ENCODE data around the gene DCTN2. TPM values are rescaled to one million over a fixed set of nuclear protein-coding genes. Genes with fewer than 3 reads are reported as not detected.

DCTN2 gene
- polyA plus RNA-seq, 1 of the 3 experiments (the other 2 are of a cell fraction): 122 TPM

DNA sequence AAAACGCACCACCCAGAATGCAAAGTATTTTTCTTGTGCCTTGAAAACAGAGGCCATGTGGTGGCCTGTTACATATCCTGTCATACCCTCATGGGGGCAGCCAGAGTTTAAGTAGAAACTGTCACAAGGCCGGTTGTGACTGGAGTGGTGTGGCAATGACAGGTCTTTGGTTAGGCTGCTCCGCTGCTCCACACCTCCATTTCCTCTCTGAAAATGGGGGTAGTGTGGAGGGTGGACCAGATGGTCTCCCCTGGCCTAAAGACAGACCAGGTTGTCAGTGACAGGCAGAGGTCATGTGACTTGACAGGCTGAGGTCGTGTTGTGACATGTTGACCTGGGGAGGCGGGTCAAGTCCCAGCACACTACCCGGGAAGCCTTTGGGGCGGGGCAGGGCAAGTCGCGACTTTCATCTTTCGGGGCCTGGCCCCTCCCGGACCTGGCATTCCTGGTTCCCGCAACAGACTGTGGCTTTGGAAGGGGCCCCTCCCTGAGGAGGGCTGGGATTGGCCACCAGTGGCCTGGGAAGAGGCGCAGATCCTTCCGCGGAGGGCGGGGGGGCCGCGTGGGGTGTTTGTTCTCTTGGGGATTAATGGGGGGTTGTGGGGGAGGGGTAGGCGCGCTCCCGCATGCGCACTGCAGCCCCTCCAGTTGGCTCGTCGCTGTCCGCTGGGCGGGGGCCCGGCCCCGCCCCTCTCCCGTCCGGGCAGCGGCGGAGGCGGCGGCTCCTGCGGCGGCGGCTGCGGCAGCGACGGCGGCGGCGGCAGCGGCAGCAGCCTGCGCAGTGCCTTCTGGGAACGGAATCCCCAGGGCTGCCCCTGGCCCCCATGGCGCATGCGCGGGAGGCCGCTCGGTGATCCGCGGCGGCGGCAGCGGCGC, 24.7 kb downstream of the DCTN2 start, which contains the start of gene MBD6:
MBD6 (plus strand) TSS at position 814 of the 876 bp plus-strand sequence. CDS start 1,480 bp downstream, outside the sequence.
- DNase-seq: peak; percentile 98
- Histone ChIP-seq H3K36me3 (replicated peaks in 1 of 2; ENCODE audit: control insufficient read depth in 1 of 2, insufficient read depth in 2 of 2, low read length in 1 of 2) (peaks cover 33 to 41% of the 10 kb centered on the region in 2 experiments), H3K79me2 (ENCODE audit: insufficient read depth) (peaks cover 58% of the 10 kb centered on the region), H3K27ac (ENCODE audit: low read depth in 2 of 2, low read length in 1 of 2) (peak within 1 kb of the TSS; percentile 93), H3K4me1 (ENCODE audit: control insufficient read depth in 1 of 2, insufficient read depth in 2 of 2, low read depth in 1 of 2, low read length in 1 of 2) (peaks cover 39 to 46% of the 10 kb centered on the region in 2 experiments), H3K9me3 (no peaks in the 10 kb centered on the region), H4K20me1 (ENCODE audit: insufficient read depth) (peaks cover 36% of the 10 kb centered on the region), H2AFZ (ENCODE audit: low read depth) (peak within 1 kb of the TSS; percentile 15; the same call in 1 of the 2 replicates), H3K9ac (peak within 1 kb of the TSS; percentile 86), H3F3A (replicated peaks; ENCODE audit: insufficient read depth) (peaks cover 40% of the 10 kb centered on the region), H3K4me3 (ENCODE audit: low read depth in 2 of 2, low read length in 1 of 2) (peak within 1 kb of the TSS; percentile 72 to 88), H3K9me2 (no peaks in the 10 kb centered on the region), H3K27me3 (ENCODE audit: insufficient read depth) (no peaks in the 10 kb centered on the region), H3K4me2 (peak within 1 kb of the TSS; percentile 94)
- 0 out of 2 replicates have a peak, but pooled peaks have one; percentile 5 for TF ChIP-seq TCF12 (IDR thresholded peaks at IDR 0.05)
- no peak for TF ChIP-seq TAF1 (IDR thresholded peaks at IDR 0.05; ENCODE audit: borderline replicate concordance, low read depth, low read length)
- TF ChIP-seq, protein P1, sequence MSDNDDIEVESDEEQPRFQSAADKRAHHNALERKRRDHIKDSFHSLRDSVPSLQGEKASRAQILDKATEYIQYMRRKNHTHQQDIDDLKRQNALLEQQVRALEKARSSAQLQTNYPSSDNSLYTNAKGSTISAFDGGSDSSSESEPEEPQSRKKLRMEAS (IDR thresholded peaks at IDR 0.05; ENCODE audit: low read depth): no peak; the same call in 1 of the 2 replicates
- no peak for TF ChIP-seq NFIC (IDR thresholded peaks at IDR 0.05; ENCODE audit: borderline replicate concordance)
- peak; percentile 77 for TF ChIP-seq NRF1 (IDR thresholded peaks at IDR 0.05; ENCODE audit: low read depth, low read length)
- TF ChIP-seq, protein P2, sequence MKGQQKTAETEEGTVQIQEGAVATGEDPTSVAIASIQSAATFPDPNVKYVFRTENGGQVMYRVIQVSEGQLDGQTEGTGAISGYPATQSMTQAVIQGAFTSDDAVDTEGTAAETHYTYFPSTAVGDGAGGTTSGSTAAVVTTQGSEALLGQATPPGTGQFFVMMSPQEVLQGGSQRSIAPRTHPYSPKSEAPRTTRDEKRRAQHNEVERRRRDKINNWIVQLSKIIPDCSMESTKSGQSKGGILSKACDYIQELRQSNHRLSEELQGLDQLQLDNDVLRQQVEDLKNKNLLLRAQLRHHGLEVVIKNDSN (IDR thresholded peaks at IDR 0.05; ENCODE audit: borderline replicate concordance, low read depth): peak; percentile 78
- no peak for TF ChIP-seq RXRA (IDR thresholded peaks at IDR 0.05; ENCODE audit: borderline replicate concordance, low read depth)
- no peak for TF ChIP-seq RCOR1 (IDR thresholded peaks at IDR 0.05; ENCODE audit: low read length)
- TF ChIP-seq FOSL2 (IDR thresholded peaks at IDR 0.05; ENCODE audit: borderline replicate concordance, low read depth): no peak
- TF ChIP-seq MEF2A (IDR thresholded peaks at IDR 0.05; ENCODE audit: borderline replicate concordance, low read depth): no peak; the same call in 1 of the 2 replicates
- no peak for TF ChIP-seq GABPA (IDR thresholded peaks at IDR 0.05; ENCODE audit: low read depth)
- no peak for TF ChIP-seq RAD21 (IDR thresholded peaks at IDR 0.05; ENCODE audit: low read length)
- TF ChIP-seq EP300 (IDR thresholded peaks at IDR 0.05; ENCODE audit: borderline replicate concordance in 1 of 2, low read depth in 1 of 2, low read length in 1 of 2): peak; percentile 2 to 44; a peak in 1 of 4 replicates
- TF ChIP-seq CHD2 (IDR thresholded peaks at IDR 0.05; ENCODE audit: low read length, partially characterized antibody): peak; percentile 48
- TF ChIP-seq POLR2AphosphoS5 (IDR thresholded peaks at IDR 0.05; ENCODE audit: low read depth, low read length): no peak
- peak; percentile 97 for TF ChIP-seq MXI1 (IDR thresholded peaks at IDR 0.05; ENCODE audit: low read depth, low read length)
- TF ChIP-seq, protein P3, sequence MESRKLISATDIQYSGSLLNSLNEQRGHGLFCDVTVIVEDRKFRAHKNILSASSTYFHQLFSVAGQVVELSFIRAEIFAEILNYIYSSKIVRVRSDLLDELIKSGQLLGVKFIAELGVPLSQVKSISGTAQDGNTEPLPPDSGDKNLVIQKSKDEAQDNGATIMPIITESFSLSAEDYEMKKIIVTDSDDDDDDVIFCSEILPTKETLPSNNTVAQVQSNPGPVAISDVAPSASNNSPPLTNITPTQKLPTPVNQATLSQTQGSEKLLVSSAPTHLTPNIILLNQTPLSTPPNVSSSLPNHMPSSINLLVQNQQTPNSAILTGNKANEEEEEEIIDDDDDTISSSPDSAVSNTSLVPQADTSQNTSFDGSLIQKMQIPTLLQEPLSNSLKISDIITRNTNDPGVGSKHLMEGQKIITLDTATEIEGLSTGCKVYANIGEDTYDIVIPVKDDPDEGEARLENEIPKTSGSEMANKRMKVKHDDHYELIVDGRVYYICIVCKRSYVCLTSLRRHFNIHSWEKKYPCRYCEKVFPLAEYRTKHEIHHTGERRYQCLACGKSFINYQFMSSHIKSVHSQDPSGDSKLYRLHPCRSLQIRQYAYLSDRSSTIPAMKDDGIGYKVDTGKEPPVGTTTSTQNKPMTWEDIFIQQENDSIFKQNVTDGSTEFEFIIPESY (IDR thresholded peaks at IDR 0.05; ENCODE audit: borderline replicate concordance, low read depth): no peak
- TF ChIP-seq, protein P4, sequence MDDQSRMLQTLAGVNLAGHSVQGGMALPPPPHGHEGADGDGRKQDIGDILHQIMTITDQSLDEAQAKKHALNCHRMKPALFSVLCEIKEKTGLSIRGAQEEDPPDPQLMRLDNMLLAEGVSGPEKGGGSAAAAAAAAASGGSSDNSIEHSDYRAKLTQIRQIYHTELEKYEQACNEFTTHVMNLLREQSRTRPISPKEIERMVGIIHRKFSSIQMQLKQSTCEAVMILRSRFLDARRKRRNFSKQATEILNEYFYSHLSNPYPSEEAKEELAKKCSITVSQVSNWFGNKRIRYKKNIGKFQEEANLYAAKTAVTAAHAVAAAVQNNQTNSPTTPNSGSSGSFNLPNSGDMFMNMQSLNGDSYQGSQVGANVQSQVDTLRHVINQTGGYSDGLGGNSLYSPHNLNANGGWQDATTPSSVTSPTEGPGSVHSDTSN (IDR thresholded peaks at IDR 0.05): no peak; the same call in 1 of the 2 replicates
- peak; percentile 36; the same call in 1 of the 2 replicates for TF ChIP-seq YY1 (IDR thresholded peaks at IDR 0.05; ENCODE audit: low read depth)
- TF ChIP-seq TEAD4 (IDR thresholded peaks at IDR 0.05; ENCODE audit: borderline replicate concordance, insufficient read depth): 0 out of 2 replicates have a peak, but pooled peaks have one; percentile 14
- peak; percentile 54; the same call in 1 of the 2 replicates for TF ChIP-seq SIN3A (IDR thresholded peaks at IDR 0.05; ENCODE audit: borderline replicate concordance, low read depth, low read length)
- TF ChIP-seq, protein P5, sequence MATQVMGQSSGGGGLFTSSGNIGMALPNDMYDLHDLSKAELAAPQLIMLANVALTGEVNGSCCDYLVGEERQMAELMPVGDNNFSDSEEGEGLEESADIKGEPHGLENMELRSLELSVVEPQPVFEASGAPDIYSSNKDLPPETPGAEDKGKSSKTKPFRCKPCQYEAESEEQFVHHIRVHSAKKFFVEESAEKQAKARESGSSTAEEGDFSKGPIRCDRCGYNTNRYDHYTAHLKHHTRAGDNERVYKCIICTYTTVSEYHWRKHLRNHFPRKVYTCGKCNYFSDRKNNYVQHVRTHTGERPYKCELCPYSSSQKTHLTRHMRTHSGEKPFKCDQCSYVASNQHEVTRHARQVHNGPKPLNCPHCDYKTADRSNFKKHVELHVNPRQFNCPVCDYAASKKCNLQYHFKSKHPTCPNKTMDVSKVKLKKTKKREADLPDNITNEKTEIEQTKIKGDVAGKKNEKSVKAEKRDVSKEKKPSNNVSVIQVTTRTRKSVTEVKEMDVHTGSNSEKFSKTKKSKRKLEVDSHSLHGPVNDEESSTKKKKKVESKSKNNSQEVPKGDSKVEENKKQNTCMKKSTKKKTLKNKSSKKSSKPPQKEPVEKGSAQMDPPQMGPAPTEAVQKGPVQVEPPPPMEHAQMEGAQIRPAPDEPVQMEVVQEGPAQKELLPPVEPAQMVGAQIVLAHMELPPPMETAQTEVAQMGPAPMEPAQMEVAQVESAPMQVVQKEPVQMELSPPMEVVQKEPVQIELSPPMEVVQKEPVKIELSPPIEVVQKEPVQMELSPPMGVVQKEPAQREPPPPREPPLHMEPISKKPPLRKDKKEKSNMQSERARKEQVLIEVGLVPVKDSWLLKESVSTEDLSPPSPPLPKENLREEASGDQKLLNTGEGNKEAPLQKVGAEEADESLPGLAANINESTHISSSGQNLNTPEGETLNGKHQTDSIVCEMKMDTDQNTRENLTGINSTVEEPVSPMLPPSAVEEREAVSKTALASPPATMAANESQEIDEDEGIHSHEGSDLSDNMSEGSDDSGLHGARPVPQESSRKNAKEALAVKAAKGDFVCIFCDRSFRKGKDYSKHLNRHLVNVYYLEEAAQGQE (IDR thresholded peaks at IDR 0.05; ENCODE audit: low read depth, low read length): no peak
- ChIA-PET POLR2A (no interaction called here), CTCF (no interaction called here)
- 6% methylated on average over 7 of the region's 57 CpGs for WGBS (ENCODE audit: low lambda C conversion rate)
